ENCODE measurements around the gene SIKE1. TPM values are rescaled to one million over a fixed set of nuclear protein-coding genes. Genes with fewer than 3 reads are reported as not detected.

SIKE1 gene
- total RNA-seq, 1 donor from 2014 or later, result 60.0 TPM

DNA sequence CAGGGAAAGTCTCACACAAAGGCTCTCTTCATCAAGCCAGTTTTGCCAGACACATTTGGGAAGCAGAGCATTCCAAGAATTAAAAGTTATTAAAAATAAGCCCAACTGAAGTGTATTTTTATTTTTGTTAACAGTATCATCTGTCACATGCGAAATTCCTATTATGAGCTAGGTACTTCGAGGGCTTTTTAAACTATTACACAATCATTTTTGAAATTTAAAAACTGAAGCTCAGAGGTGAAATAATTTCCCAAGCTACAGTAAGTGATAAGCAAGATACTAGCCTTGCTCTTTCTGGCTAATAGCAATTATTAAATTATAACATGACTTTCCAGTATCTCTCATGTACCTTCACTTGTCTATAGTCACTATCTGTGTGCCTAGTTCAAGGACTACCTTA is 51.9 kb downstream of the SIKE1 start:
- Mint-ChIP-seq H3K4me3 (ENCODE audit: low read depth) (no peak overlapping the region), H3K36me3 (ENCODE audit: insufficient read depth) (peaks cover 40% of the 10 kb centered on the region), H3K9me3 (ENCODE audit: low read depth) (no peaks in the 10 kb centered on the region), H3K27me3 (no peaks in the 10 kb centered on the region), H3K4me1 (ENCODE audit: low read depth) (no peaks in the 10 kb centered on the region), H3K27ac (peak overlapping the region; percentile 60)
- TF ChIP-seq, protein P1, sequence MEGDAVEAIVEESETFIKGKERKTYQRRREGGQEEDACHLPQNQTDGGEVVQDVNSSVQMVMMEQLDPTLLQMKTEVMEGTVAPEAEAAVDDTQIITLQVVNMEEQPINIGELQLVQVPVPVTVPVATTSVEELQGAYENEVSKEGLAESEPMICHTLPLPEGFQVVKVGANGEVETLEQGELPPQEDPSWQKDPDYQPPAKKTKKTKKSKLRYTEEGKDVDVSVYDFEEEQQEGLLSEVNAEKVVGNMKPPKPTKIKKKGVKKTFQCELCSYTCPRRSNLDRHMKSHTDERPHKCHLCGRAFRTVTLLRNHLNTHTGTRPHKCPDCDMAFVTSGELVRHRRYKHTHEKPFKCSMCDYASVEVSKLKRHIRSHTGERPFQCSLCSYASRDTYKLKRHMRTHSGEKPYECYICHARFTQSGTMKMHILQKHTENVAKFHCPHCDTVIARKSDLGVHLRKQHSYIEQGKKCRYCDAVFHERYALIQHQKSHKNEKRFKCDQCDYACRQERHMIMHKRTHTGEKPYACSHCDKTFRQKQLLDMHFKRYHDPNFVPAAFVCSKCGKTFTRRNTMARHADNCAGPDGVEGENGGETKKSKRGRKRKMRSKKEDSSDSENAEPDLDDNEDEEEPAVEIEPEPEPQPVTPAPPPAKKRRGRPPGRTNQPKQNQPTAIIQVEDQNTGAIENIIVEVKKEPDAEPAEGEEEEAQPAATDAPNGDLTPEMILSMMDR (IDR thresholded peaks at IDR 0.05; ENCODE audit: unreplicated experiment), result no peak
- no peak for DNase-seq (ENCODE audit: low spot score, unreplicated experiment)

DNA sequence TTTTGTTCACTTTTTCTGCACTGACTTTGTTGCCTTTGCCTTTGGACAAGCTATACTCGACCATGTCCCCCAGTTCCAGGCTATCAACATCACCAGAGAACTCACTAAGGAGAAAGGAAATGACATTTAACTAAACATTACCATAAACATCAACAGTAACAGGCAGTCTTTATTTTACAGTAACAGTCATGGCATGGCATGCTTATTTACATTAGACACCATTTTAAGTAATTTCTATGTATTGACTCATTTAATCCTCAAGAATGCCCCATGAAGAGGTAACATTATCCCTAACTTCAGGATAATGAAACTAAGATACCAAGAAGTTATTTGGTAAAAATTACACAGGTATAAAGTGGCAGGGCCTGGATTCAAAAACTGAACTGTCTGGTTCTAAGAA is 55.3 kb downstream of the SIKE1 start:
- Mint-ChIP-seq H3K4me1 (ENCODE audit: low read depth) (no peaks in the 10 kb centered on the region), H3K36me3 (ENCODE audit: insufficient read depth) (peaks cover 35% of the 10 kb centered on the region), H3K4me3 (ENCODE audit: low read depth) (no peak overlapping the region), H3K9me3 (ENCODE audit: low read depth) (no peaks in the 10 kb centered on the region), H3K27me3 (no peaks in the 10 kb centered on the region), H3K27ac (no peak overlapping the region)
- TF ChIP-seq, protein P1 (IDR thresholded peaks at IDR 0.05; ENCODE audit: unreplicated experiment), result no peak
- no peak for DNase-seq (ENCODE audit: low spot score, unreplicated experiment)

GRCh38 chr1:114723915-114724314 is 56.6 kb downstream of the SIKE1 start:
- TF ChIP-seq, protein P1 (IDR thresholded peaks at IDR 0.05; ENCODE audit: unreplicated experiment), result no peak
- no peak overlapping the region for H3K27ac Mint-ChIP-seq
- no peaks in the 10 kb centered on the region for H3K4me1 Mint-ChIP-seq (ENCODE audit: low read depth)
- no peak for DNase-seq (ENCODE audit: low spot score, unreplicated experiment)
- H3K27me3 Mint-ChIP-seq, result no peaks in the 10 kb centered on the region
- no peak overlapping the region for H3K4me3 Mint-ChIP-seq (ENCODE audit: low read depth)
- H3K9me3 Mint-ChIP-seq (ENCODE audit: low read depth), result no peaks in the 10 kb centered on the region
- H3K36me3 Mint-ChIP-seq (ENCODE audit: insufficient read depth), result peaks cover 33% of the 10 kb centered on the region

- Mint-ChIP-seq H3K36me3 (ENCODE audit: insufficient read depth) (peaks cover 36% of the 10 kb centered on the region), H3K9me3 (ENCODE audit: low read depth) (no peaks in the 10 kb centered on the region), H3K4me3 (ENCODE audit: low read depth) (no peak overlapping the region), H3K27me3 (no peaks in the 10 kb centered on the region), H3K4me1 (ENCODE audit: low read depth) (no peaks in the 10 kb centered on the region), H3K27ac (no peak overlapping the region)
- no peak for DNase-seq (ENCODE audit: low spot score, unreplicated experiment)
- TF ChIP-seq, protein P1 (IDR thresholded peaks at IDR 0.05; ENCODE audit: unreplicated experiment), result no peak
Observed at GRCh38 chr1:114723457-114723856, 57.0 kb downstream of the SIKE1 start.

DNA sequence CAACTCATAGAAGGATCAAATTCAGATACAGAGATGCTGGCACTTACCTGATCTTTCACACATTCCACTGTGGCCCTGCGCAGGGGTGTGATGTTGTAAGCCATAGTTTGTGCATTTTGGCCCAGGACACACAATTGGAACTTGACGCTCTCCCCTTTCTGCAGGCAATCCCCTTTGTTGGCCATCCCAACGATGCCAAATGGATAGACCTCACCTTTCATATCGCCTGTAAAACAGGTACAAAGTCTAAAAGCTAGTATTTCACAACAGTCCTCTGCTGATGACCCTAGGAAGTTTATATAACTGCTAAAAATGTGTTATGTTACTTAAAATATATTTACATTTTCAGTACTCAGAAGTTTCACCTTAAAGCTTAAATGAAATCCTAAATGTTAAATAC is 60.0 kb downstream of the SIKE1 start:
- H3K36me3 Mint-ChIP-seq (ENCODE audit: insufficient read depth), result peaks cover 29% of the 10 kb centered on the region
- DNase-seq (ENCODE audit: low spot score, unreplicated experiment), result no peak
- no peaks in the 10 kb centered on the region for H3K9me3 Mint-ChIP-seq (ENCODE audit: low read depth)
- no peak overlapping the region for H3K4me3 Mint-ChIP-seq (ENCODE audit: low read depth)
- peaks cover 6% of the 10 kb centered on the region for H3K4me1 Mint-ChIP-seq (ENCODE audit: low read depth)
- no peak overlapping the region for H3K27ac Mint-ChIP-seq
- H3K27me3 Mint-ChIP-seq, result no peaks in the 10 kb centered on the region
- TF ChIP-seq, protein P1 (IDR thresholded peaks at IDR 0.05; ENCODE audit: unreplicated experiment), result no peak

Other genes starting within 250 kb of the SIKE1 start
- gene BCAS2, start 199.1 kb downstream of the SIKE1 start, total RNA-seq, result 57.6 and 58.5 TPM in 2 replicates
- 10.4 and 10.6 TPM in 2 replicates for gene DENND2C, start 110.6 kb downstream of the SIKE1 start, total RNA-seq
- gene AMPD1, start 85.1 kb downstream of the SIKE1 start, total RNA-seq, result not detected in 2 replicates
- 58.9 and 59.1 TPM in 2 replicates for gene NRAS, start 63.9 kb downstream of the SIKE1 start, total RNA-seq
- 606 and 628 TPM in 2 replicates for gene CSDE1, start 22.7 kb downstream of the SIKE1 start, total RNA-seq
- not detected in 2 replicates for gene SYCP1, start 74.2 kb upstream of the SIKE1 start, total RNA-seq
- gene TSHB, start 249.1 kb upstream of the SIKE1 start, total RNA-seq, result not detected in 2 replicates